Fibroblast of mammary gland (primary cell): ENCODE results near the gene AKR1C2.
"Not testable (repeated sequence)": the region's sequence is repeated elsewhere in the genome, so short reads cannot be mapped to it uniquely, and the experiment has no call there.

Source experiments
- DNase-seq: peaks from one replicate; pipeline ENCODE4 v3.0.0-alpha.2; 2010; ENCODE audit warnings: low read depth
- H3K4me3 ChIP-seq: 2 replicates; pipeline ENCODE4 v1.5.1; 2011; ENCODE audit warnings: low read depth, mild to moderate bottlenecking, low read length, moderate library complexity; ENCODE audit not compliant: control insufficient read depth
- CTCF ChIP-seq: conservative IDR thresholded peaks from 2 replicates; pipeline ENCODE4 v1.5.1; 2011; ENCODE audit warnings: low read depth, low read length, inconsistent platforms; ENCODE audit not compliant: control insufficient read depth, insufficient read depth

AKR1C2 gene

GRCh38 chr10:4969289-4969688, 34.4 kb downstream of the AKR1C2 start:
- not testable (repeated sequence) for H3K4me3 ChIP-seq, DNase-seq

GRCh38 chr10:4967189-4967588, 36.5 kb downstream of the AKR1C2 start:
- DNase-seq, H3K4me3 ChIP-seq: not testable (repeated sequence)

GRCh38 chr10:4965763-4966162, 37.9 kb downstream of the AKR1C2 start:
- H3K4me3 ChIP-seq, DNase-seq: not testable (repeated sequence)

GRCh38 chr10:4963815-4964154, 39.9 kb downstream of the AKR1C2 start:
- DNase-seq, result not testable (repeated sequence)
- peak overlapping the region; percentile 48 for H3K4me3 ChIP-seq

GRCh38 chr10:4962876-4963814, 40.5 kb downstream of the AKR1C2 start, which contains the start of gene AKR1C1:
TSS of gene AKR1C1 (plus strand) at chr10:4963415. CDS start at chr10:4963445, 30 bp downstream.
- DNase-seq, result peak; percentile 71
- H3K4me3 ChIP-seq, result peak within 1 kb of the TSS; percentile 48

- not testable (repeated sequence) for H3K4me3 ChIP-seq, DNase-seq
These were observed 41.3 kb downstream of the AKR1C2 start for GRCh38 chr10:4962308-4962707.

- DNase-seq, H3K4me3 ChIP-seq: not testable (repeated sequence)
These were observed 42.1 kb downstream of the AKR1C2 start for GRCh38 chr10:4961558-4961957.

- not testable (repeated sequence) for DNase-seq, H3K4me3 ChIP-seq
These were observed 46.6 kb downstream of the AKR1C2 start for GRCh38 chr10:4956955-4957645.

- not testable (repeated sequence) for DNase-seq, H3K4me3 ChIP-seq
These were observed 47.6 kb downstream of the AKR1C2 start for GRCh38 chr10:4956088-4956487.

- TF ChIP-seq CTCF, result no peak
These were observed 50.3 kb downstream of the AKR1C2 start for GRCh38 chr10:4953405-4953804.

GRCh38 chr10:4951512-4952162, 52.0 kb downstream of the AKR1C2 start:
- H3K4me3 ChIP-seq, DNase-seq: not testable (repeated sequence)

More at GRCh38 chr10:4953405-4953804, 50.3 kb downstream of the AKR1C2 start:
- H3K4me3 ChIP-seq, result no peak overlapping the region
- no peak for DNase-seq
